Measurements from ENCODE around the gene DACT3. TPM values are rescaled to one million over a fixed set of nuclear protein-coding genes. Genes with fewer than 3 reads are reported as not detected.

Gene DACT3
- total and polyA plus RNA-seq, 11 donors, result 2.4 to 23.4 (median 14.2) TPM

DNA sequence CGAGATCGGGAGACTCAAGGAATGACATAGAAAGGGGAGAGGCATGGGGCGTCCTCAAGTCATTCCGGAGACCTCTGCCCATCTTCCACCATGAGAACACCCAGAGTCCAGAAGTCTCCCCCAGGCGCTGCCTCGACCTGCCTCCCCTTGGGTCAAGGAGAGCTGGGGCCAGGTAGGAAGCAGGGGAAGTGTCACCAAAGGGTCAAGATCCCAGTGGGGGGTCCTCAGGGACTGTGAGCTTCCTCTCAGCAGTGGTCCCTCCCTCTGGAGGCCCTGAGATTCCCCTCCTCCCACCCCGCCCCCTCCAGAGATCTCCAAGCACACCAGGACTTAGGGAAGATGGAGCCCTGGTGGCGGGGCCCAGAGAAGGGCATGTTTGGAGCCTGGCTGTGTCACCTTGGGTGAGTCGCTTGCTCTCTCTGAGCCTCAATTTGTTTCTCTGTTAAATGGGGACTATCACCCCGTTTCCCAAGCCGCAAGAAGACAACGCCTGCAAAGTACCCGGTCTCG lies 919 bp downstream of the DACT3 start:
- peak in 3 of 5 donors; percentile 25 to 54 (median 43) for DNase-seq
- Histone ChIP-seq H3K9me3 (no peaks in the 10 kb centered on the region), H3K27me3 (peaks cover 0 to 24% (median 0%) of the 10 kb centered on the region in 9 donors), H3K4me3 (peak overlapping the region; percentile 46 to 79 (median 70)), H3K36me3 (peaks cover 0 to 6% (median 0%) of the 10 kb centered on the region in 9 donors), H3K27ac (peak overlapping the region in 8 of 12 donors; percentile 43 to 94 (median 80)), H3K4me1 (peaks cover 0 to 32% (median 21%) of the 10 kb centered on the region in 12 donors)
- ATAC-seq, result no peak
- no peak for TF ChIP-seq POLR2A (IDR thresholded peaks at IDR 0.05)
- no peak for TF ChIP-seq CTCF (IDR thresholded peaks at IDR 0.05)
- WGBS, 4 donors, result 1 to 7% (median 4%) methylated on average over 6 to 14 of the region's 14 CpGs
- intact Hi-C loops (cut with DNase I), result loop anchor here in 6 of 10 donors (5.0 to 10.0 kb wide), 3 partner anchors 125 to 135 kb away; no protein-coding TSS in a partner anchor

GRCh38 chr19:46659151-46660007 lies 1.6 kb downstream of the DACT3 start:
- Histone ChIP-seq H3K4me3 (peak overlapping the region; percentile 46 to 79 (median 70)), H3K36me3 (peaks cover 0 to 6% (median 0%) of the 10 kb centered on the region in 9 donors), H3K27me3 (peaks cover 0 to 24% (median 0%) of the 10 kb centered on the region in 9 donors), H3K4me1 (peaks cover 0 to 33% (median 23%) of the 10 kb centered on the region in 12 donors), H3K27ac (peak overlapping the region in 8 of 12 donors; percentile 43 to 94 (median 80)), H3K9me3 (no peaks in the 10 kb centered on the region)
- WGBS, 4 donors, result 4 to 9% (median 7%) methylated on average over 23 to 28 of the region's 28 CpGs
- DNase-seq (peak in 4 of 5 donors; percentile 47 to 76 (median 59)), ATAC-seq (no peak)
- intact Hi-C loops (cut with DNase I), result loop anchor here in 7 of 10 donors (1.0 to 10.0 kb wide), 4 partner anchors 19 to 135 kb away; no protein-coding TSS in a partner anchor
- TF ChIP-seq CTCF (IDR thresholded peaks at IDR 0.05), result no peak

- peak overlapping the region in 1 of 12 donors; percentile 44 for H3K27ac ChIP-seq
- intact Hi-C loops (cut with DNase I), result no loop called here
These were observed 4.4 kb downstream of the DACT3 start for GRCh38 chr19:46656541-46656940.

More at GRCh38 chr19:46656541-46656940, 4.4 kb downstream of the DACT3 start:
- WGBS, 4 donors, result 95 to 99% (median 98%) methylated on average over 5 of the region's 5 CpGs
- Histone ChIP-seq H3K27me3 (peaks cover 0 to 31% (median 0%) of the 10 kb centered on the region in 9 donors), H3K4me3 (no peak overlapping the region), H3K4me1 (peaks cover 0 to 30% (median 17%) of the 10 kb centered on the region in 12 donors), H3K9me3 (no peaks in the 10 kb centered on the region), H3K36me3 (peaks cover 0 to 11% (median 0%) of the 10 kb centered on the region in 9 donors)
- DNase-seq (no peak), ATAC-seq (no peak)
- TF ChIP-seq POLR2A (IDR thresholded peaks at IDR 0.05) (no peak), CTCF (IDR thresholded peaks at IDR 0.05) (no peak)
